Inferior parietal cortex (tissue), 1 donor: ENCODE data around the gene SLC1A2.

Source experiments
- DNase-seq: peaks from one replicate; pipeline ENCODE4 v3.0.0-alpha.2; 2016; ENCODE audit errors: extremely low spot score

The SLC1A2 gene

GRCh38 chr11:35303596-35304385 is 115.6 kb downstream of the SLC1A2 start:
- peak; percentile 35 for DNase-seq

GRCh38 chr11:35302398-35302797 is 117.0 kb downstream of the SLC1A2 start:
- no peak for DNase-seq

- no peak for DNase-seq
These were observed 121.0 kb downstream of the SLC1A2 start for GRCh38 chr11:35298369-35298768.

GRCh38 chr11:35295751-35296150 is 123.6 kb downstream of the SLC1A2 start:
- no peak for DNase-seq

- DNase-seq, result no peak
These were observed 125.7 kb downstream of the SLC1A2 start for GRCh38 chr11:35293699-35294098.

GRCh38 chr11:35293035-35293434 is 126.3 kb downstream of the SLC1A2 start:
- no peak for DNase-seq

- no peak for DNase-seq
These were observed 127.1 kb downstream of the SLC1A2 start for GRCh38 chr11:35292279-35292678.

- no peak for DNase-seq
These were observed 128.5 kb downstream of the SLC1A2 start for GRCh38 chr11:35290876-35291275.

GRCh38 chr11:35289821-35290220 is 129.5 kb downstream of the SLC1A2 start:
- no peak for DNase-seq

- no peak for DNase-seq
These were observed 130.4 kb downstream of the SLC1A2 start for GRCh38 chr11:35288817-35289541.

- no peak for DNase-seq
These were observed 131.0 kb downstream of the SLC1A2 start for GRCh38 chr11:35288309-35288708.

- DNase-seq, result no peak
These were observed 131.9 kb downstream of the SLC1A2 start for GRCh38 chr11:35287344-35287890.

GRCh38 chr11:35286126-35286525 is 133.2 kb downstream of the SLC1A2 start:
- DNase-seq, result no peak

- no peak for DNase-seq
These were observed 133.9 kb downstream of the SLC1A2 start for GRCh38 chr11:35285471-35285870.

- DNase-seq, result no peak
These were observed 137.0 kb downstream of the SLC1A2 start for GRCh38 chr11:35282221-35282882.

- no peak for DNase-seq
These were observed 138.1 kb downstream of the SLC1A2 start for GRCh38 chr11:35281169-35281688.

- no peak for DNase-seq
These were observed 138.6 kb downstream of the SLC1A2 start for GRCh38 chr11:35280727-35281126.

- no peak for DNase-seq
These were observed 141.5 kb downstream of the SLC1A2 start for GRCh38 chr11:35277827-35278226.

- DNase-seq, result no peak
These were observed 142.8 kb downstream of the SLC1A2 start for GRCh38 chr11:35276396-35277145.

- DNase-seq, result no peak
These were observed 143.6 kb downstream of the SLC1A2 start for GRCh38 chr11:35275786-35276170.
